H1 (cell line): ENCODE data around the gene MYO7B. TPM values are rescaled to one million over a fixed set of nuclear protein-coding genes. Genes with fewer than 3 reads are reported as not detected.

Experiments
- CTCF ChIA-PET: fragments of 300-600 bp; sonication (Branson Sonifier 250); formaldehyde crosslinking; loops from one replicate; lab custom pipeline; 2021; ENCODE audit not compliant: partially characterized antibody; lab: Charles Lee
- POLR2A ChIA-PET: fragments of 300-600 bp; sonication (Branson Sonifier 250); formaldehyde crosslinking; loops from one replicate; lab custom pipeline; 2021; ENCODE audit warnings: inconsistent platforms; ENCODE audit not compliant: partially characterized antibody; lab: Charles Lee
- DNase-seq, 2 experiments: peaks; one replicate each; pipeline versions ENCODE4 v3.0.0 to v3.0.0-alpha.2; 2010 to 2022; ENCODE audit warnings: low spot score in 2 of 2, low read depth in 1 of 2, mixed read lengths in 1 of 2
- FAIRE-seq: peaks from 2 replicates; lab custom pipeline; 2011; peaks lifted over from hg19 to GRCh38; lab: Jason Lieb, UNC
- H2AFZ ChIP-seq: 2 replicates; pipeline ENCODE4 v1.8.1; 2012; ENCODE audit warnings: low read length, inconsistent platforms
- H2AK5ac ChIP-seq: 2 replicates; pipeline ENCODE4 v1.6.1; 2013; ENCODE audit warnings: low read depth, low read length
- H2BK120ac ChIP-seq: replicated peaks from 2 replicates; pipeline ENCODE3; 2013; ENCODE audit warnings: low read depth, low read length, inconsistent platforms
- H2BK12ac ChIP-seq: 2 replicates; pipeline ENCODE4 v1.6.1; 2013; ENCODE audit warnings: low read depth, low read length
- H2BK15ac ChIP-seq: 2 replicates; pipeline ENCODE4 v1.6.1; 2013; ENCODE audit warnings: low read length
- H2BK20ac ChIP-seq: 2 replicates; pipeline ENCODE4 v1.6.1; 2013; ENCODE audit warnings: low read length
- H2BK5ac ChIP-seq: 2 replicates; pipeline ENCODE4 v1.6.1; 2013; ENCODE audit warnings: low read depth, low read length
- H3K14ac ChIP-seq: 2 replicates; pipeline ENCODE4 v1.6.1; 2013; ENCODE audit warnings: inconsistent platforms; ENCODE audit not compliant: insufficient read length
- H3K18ac ChIP-seq: 2 replicates; pipeline ENCODE4 v1.6.1; 2013; ENCODE audit warnings: low read length; ENCODE audit errors: extremely low read depth
- H3K23ac ChIP-seq: 2 replicates; pipeline ENCODE4 v1.6.1; 2013; ENCODE audit warnings: inconsistent platforms; ENCODE audit not compliant: insufficient read length
- H3K23me2 ChIP-seq: 2 replicates; pipeline ENCODE4 v1.6.1; 2013; ENCODE audit warnings: low read depth, low read length
- H3K27ac ChIP-seq: 2 replicates; pipeline ENCODE4 v1.6.1; 2011; ENCODE audit warnings: low read depth, low read length, inconsistent platforms
- H3K27me3 ChIP-seq, 4 experiments: replicated peaks in 1 of 4; 1 replicate in 1 of 4; 2 replicates in 3 of 4; pipeline versions ENCODE4 v1.6.1 to v1.8.1; 2011 to 2013; ENCODE audit warnings: low read length in 3 of 4, mild to moderate bottlenecking in 3 of 4, inconsistent platforms in 2 of 4, mixed read lengths in 2 of 4, moderate library complexity in 1 of 4; ENCODE audit not compliant: control insufficient read depth in 3 of 4, insufficient read depth in 3 of 4; ENCODE audit errors: extremely low read depth in 1 of 4
- H3K36me3 ChIP-seq, 4 experiments: 2 replicates each; pipeline versions ENCODE4 v1.6.1 to v1.8.1; 2011 to 2013; ENCODE audit warnings: mild to moderate bottlenecking in 4 of 4, low read length in 3 of 4, moderate library complexity in 2 of 4, control low read depth in 1 of 4, inconsistent platforms in 1 of 4; ENCODE audit not compliant: insufficient read depth in 4 of 4, control insufficient read depth in 2 of 4
- H3K4ac ChIP-seq: replicated peaks from 2 replicates; pipeline ENCODE3; 2013; ENCODE audit warnings: low read length, low read depth, mixed read lengths, inconsistent platforms; ENCODE audit not compliant: insufficient read length
- H3K4me1 ChIP-seq, 4 experiments: replicated peaks in 1 of 4; 1 replicate in 1 of 4; 2 replicates in 3 of 4; pipeline versions ENCODE4 v1.6.1 to v1.8.1; 2011 to 2013; ENCODE audit warnings: low read length in 3 of 4, inconsistent platforms in 2 of 4, mixed read lengths in 1 of 4; ENCODE audit not compliant: insufficient read depth in 4 of 4, control insufficient read depth in 3 of 4
- H3K4me2 ChIP-seq, 2 experiments: 2 replicates each; pipeline versions ENCODE4 v1.6.1 to v1.8.1; 2011 to 2013; ENCODE audit warnings: low read depth in 2 of 2, low read length in 2 of 2, control low read depth in 1 of 2, inconsistent platforms in 1 of 2, mild to moderate bottlenecking in 1 of 2; ENCODE audit not compliant: insufficient read depth in 1 of 2
- H3K4me3 ChIP-seq, 4 experiments: fragments of 200-600, 300-600 bp in 1 of 4; sonication (generic), shearing (Covaris generic), sonication (Bioruptor Twin) in 1 of 4; 2 replicates each; pipeline versions ENCODE4 v1.5.1 to v1.8.1; 2011 to 2016; ENCODE audit warnings: low read length in 4 of 4, low read depth in 3 of 4, control low read depth in 2 of 4, inconsistent platforms in 2 of 4, mild to moderate bottlenecking in 2 of 4, mixed read lengths in 1 of 4, moderate library complexity in 1 of 4; ENCODE audit not compliant: insufficient read depth in 2 of 4; ENCODE audit errors: extremely low read depth in 1 of 4
- H3K56ac ChIP-seq: replicated peaks from 2 replicates; pipeline ENCODE3; 2013; ENCODE audit warnings: low read depth, mild to moderate bottlenecking, mixed read lengths, low read length, inconsistent platforms; ENCODE audit not compliant: insufficient read length
- H3K79me1 ChIP-seq: 2 replicates; pipeline ENCODE4 v1.6.1; 2013; ENCODE audit warnings: low read depth, low read length, control low read depth
- H3K79me2 ChIP-seq, 2 experiments: 2 replicates each; pipeline versions ENCODE4 v1.6.1 to v1.8.1; 2012 to 2013; ENCODE audit warnings: low read length in 2 of 2, mild to moderate bottlenecking in 2 of 2, inconsistent platforms in 1 of 2; ENCODE audit not compliant: insufficient read depth in 2 of 2, control insufficient read depth in 1 of 2
- H3K9ac ChIP-seq, 4 experiments: replicated peaks in 1 of 4; 1 replicate in 1 of 4; 2 replicates in 3 of 4; pipeline versions ENCODE4 v1.6.1 to v1.8.1; 2011 to 2013; ENCODE audit warnings: low read depth in 3 of 4, low read length in 3 of 4, control low read depth in 2 of 4, mild to moderate bottlenecking in 2 of 4, moderate library complexity in 2 of 4, inconsistent platforms in 1 of 4; ENCODE audit errors: extremely low read depth in 1 of 4
- H3K9me3 ChIP-seq, 2 experiments: 2 replicates each; pipeline versions ENCODE4 v1.6.1 to v1.8.1; 2012 to 2013; ENCODE audit warnings: mild to moderate bottlenecking in 2 of 2, moderate library complexity in 2 of 2, control low read depth in 1 of 2, inconsistent platforms in 1 of 2, low read depth in 1 of 2, low read length in 1 of 2, mixed read lengths in 1 of 2; ENCODE audit not compliant: insufficient read depth in 2 of 2
- H4K20me1 ChIP-seq, 2 experiments: replicated peaks in 1 of 2; 2 replicates each; pipeline versions ENCODE3 to v1.8.1; 2011 to 2013; ENCODE audit warnings: inconsistent platforms in 2 of 2, low read length in 2 of 2, mild to moderate bottlenecking in 1 of 2; ENCODE audit not compliant: insufficient read depth in 2 of 2, control insufficient read depth in 1 of 2
- H4K5ac ChIP-seq: 2 replicates; pipeline ENCODE4 v1.6.1; 2013; ENCODE audit warnings: low read length, low read depth, mixed read lengths, inconsistent platforms; ENCODE audit not compliant: insufficient read length
- H4K8ac ChIP-seq: 2 replicates; pipeline ENCODE4 v1.8.0; 2013; ENCODE audit warnings: mild to moderate bottlenecking, moderate library complexity, low read length, inconsistent platforms; ENCODE audit not compliant: insufficient read depth; ENCODE audit errors: extremely low read depth
- H4K91ac ChIP-seq: replicated peaks from 2 replicates; pipeline ENCODE3; 2013; ENCODE audit warnings: low read length, mixed read lengths, inconsistent platforms; ENCODE audit not compliant: insufficient read length
- CBX8 ChIP-seq: fragments of 300-800, 300-1000 bp; sonication (generic); IDR thresholded peaks from 2 replicates; pipeline ENCODE4 v1.7.1; 2016; ENCODE audit warnings: low read depth, low read length, borderline replicate concordance
- CEBPB ChIP-seq: IDR thresholded peaks from 2 replicates; pipeline ENCODE4 v1.6.1; 2012; ENCODE audit warnings: low read depth, low read length
- CTBP2 ChIP-seq: IDR thresholded peaks from 2 replicates; pipeline ENCODE4 v1.7.0; 2011; ENCODE audit warnings: borderline replicate concordance, mild to moderate bottlenecking, moderate library complexity, mixed read lengths, low read length; ENCODE audit not compliant: insufficient read depth, insufficient read length
- CTCF ChIP-seq, 3 experiments: IDR thresholded peaks; 1 replicate in 2 of 3; 2 replicates in 1 of 3; pipeline versions ENCODE4 v1.5.1 to v1.6.1; 2011; ENCODE audit warnings: low read length in 3 of 3, mild to moderate bottlenecking in 3 of 3, inconsistent platforms in 2 of 3, low read depth in 1 of 3, moderate library complexity in 1 of 3; ENCODE audit not compliant: insufficient read depth in 1 of 3; ENCODE audit errors: control extremely low read depth in 1 of 3
- FOSL1 ChIP-seq: IDR thresholded peaks from 2 replicates; pipeline ENCODE4 v1.6.1; 2011; ENCODE audit warnings: mild to moderate bottlenecking, low read depth, low read length, moderate library complexity; ENCODE audit not compliant: insufficient read depth
- GABPA ChIP-seq: IDR thresholded peaks from 2 replicates; pipeline ENCODE4 v1.6.1; 2011; ENCODE audit warnings: mild to moderate bottlenecking, low read length, moderate library complexity, borderline replicate concordance; ENCODE audit not compliant: insufficient read depth
- POLR2A ChIP-seq, 2 experiments: IDR thresholded peaks; 1 replicate in 1 of 2; 2 replicates in 1 of 2; pipeline ENCODE4 v1.6.1; 2011; ENCODE audit warnings: low read depth in 2 of 2, low read length in 2 of 2, mild to moderate bottlenecking in 2 of 2; ENCODE audit errors: control extremely low read depth in 1 of 2
- RXRA ChIP-seq: IDR thresholded peaks from 2 replicates; pipeline ENCODE4 v1.6.1; 2011; ENCODE audit warnings: low read depth, mild to moderate bottlenecking, low read length, moderate library complexity; ENCODE audit not compliant: insufficient read depth
- SIX5 ChIP-seq: IDR thresholded peaks from 2 replicates; pipeline ENCODE4 v1.6.1; 2011; ENCODE audit warnings: mild to moderate bottlenecking, low read depth, low read length
- TAF1 ChIP-seq: IDR thresholded peaks from 2 replicates; pipeline ENCODE4 v1.6.1; 2011; ENCODE audit warnings: mild to moderate bottlenecking, low read depth, low read length
- TCF12 ChIP-seq: IDR thresholded peaks from 2 replicates; pipeline ENCODE4 v1.6.1; 2011; ENCODE audit warnings: low read depth, mild to moderate bottlenecking, low read length
- WGBS, 2 experiments: shearing (Covaris generic) in 1 of 2; methylation state at CpG; one replicate each; pipeline versions ENCODE4 v1.1.6 to v1.1.7; 2013 to 2015; ENCODE audit warnings: low lambda C conversion rate in 2 of 2, mixed read lengths in 2 of 2, inconsistent platforms in 1 of 2, low coverage in 1 of 2, missing lambda C conversion rate in 1 of 2; ENCODE audit not compliant: insufficient replicate concordance in 2 of 2, insufficient coverage in 1 of 2, insufficient read length in 1 of 2; ENCODE audit errors: extremely low coverage in 1 of 2, missing lambda C conversion rate in 1 of 2; 5-methylcytosine and 5-hydroxymethylcytosine counted together
- polyA plus RNA-seq, 7 experiments: library from polyadenylated mRNA; depleted of rRNA in 3 of 7; stranded (reverse) in 5 of 7; unstranded in 2 of 7; fragments of >200 nt in 5 of 7; fragments of 200-250 nt in 2 of 7; gene quantifications; 1 replicate in 5 of 7; 2 replicates in 1 of 7; 4 replicates in 1 of 7; pipeline versions ENCODE4 v1.2.1 to v1.2.3, GENCODE V29; 2011 to 2013; ENCODE audit warnings: missing spikeins in 2 of 7, mixed read lengths in 2 of 7
- total RNA-seq: library from RNA; stranded (reverse); fragmentation: NEBNext Ultra II Directional; extraction: Animal tissue kit (Norgen Biotek cat#: 25700); gene quantifications from 2 replicates; pipeline ENCODE4 v1.2.1, GENCODE V29; 2021
- TF ChIP-seq, protein P1 (sequence below): IDR thresholded peaks from 2 replicates; pipeline ENCODE4 v1.6.1; 2012; ENCODE audit warnings: inconsistent platforms

MYO7B gene
- total and polyA plus RNA-seq, 2 of the 8 experiments (the other 6 are each of a cell fraction or from before 2014, with no cell fraction given): not detected

DNA sequence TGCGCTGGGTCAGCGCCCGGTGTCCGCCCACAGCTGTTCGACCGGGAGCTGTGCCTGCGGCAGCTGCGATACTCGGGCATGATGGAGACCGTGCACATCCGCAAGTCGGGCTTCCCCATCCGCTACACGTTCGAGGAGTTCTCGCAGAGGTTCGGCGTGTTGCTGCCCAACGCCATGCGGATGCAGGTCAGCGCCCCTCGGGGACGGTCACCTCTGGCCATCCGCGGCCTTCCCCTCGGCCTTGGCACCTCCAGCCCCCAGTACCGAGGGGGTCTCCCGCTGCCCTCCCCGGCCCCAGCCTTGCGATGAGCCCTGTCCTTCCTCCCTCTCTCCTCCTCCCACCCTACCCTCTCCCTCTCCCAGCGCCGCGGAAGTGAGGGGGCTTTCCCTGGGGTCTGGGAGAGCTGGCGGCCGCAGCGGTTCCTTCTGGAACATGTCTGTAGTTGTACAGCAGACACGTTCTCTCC, 57.3 kb downstream of the MYO7B start:
- no peak overlapping the region for H2BK120ac ChIP-seq
- H3K4ac ChIP-seq: no peak overlapping the region
- no peaks in the 10 kb centered on the region for H3K27me3 ChIP-seq
- no peaks in the 10 kb centered on the region for H3K9me3 ChIP-seq
- no peaks in the 10 kb centered on the region for H3K4me1 ChIP-seq
- CTCF ChIA-PET: interaction anchor here (1.0 to 7.0 kb wide), 14 partner anchors 9 to 103 kb away, joined by 3 to 160 read pairs (median 8); partner anchors contain the start of genes GPR17 and LIMS2
- H2AK5ac ChIP-seq: no peak overlapping the region
- H3K4me2 ChIP-seq: no peak overlapping the region
- H3K4me3 ChIP-seq: no peak overlapping the region
- H3K9ac ChIP-seq: no peak overlapping the region
- H4K91ac ChIP-seq: no peak overlapping the region
- H3K18ac ChIP-seq: no peak overlapping the region
- H2AFZ ChIP-seq: no peak overlapping the region
- no peak overlapping the region for H2BK20ac ChIP-seq
- no peak overlapping the region for H2BK5ac ChIP-seq
- POLR2A ChIA-PET: no interaction called here
- no peak overlapping the region for H2BK15ac ChIP-seq
- TF ChIP-seq FOSL1 (no peak), CTCF (IDR thresholded peaks at IDR 0.05; ENCODE audit: control extremely low read depth in 1 of 3, insufficient read depth in 1 of 3, low read depth in 1 of 3, low read length in 3 of 3) (no peak), POLR2A (IDR thresholded peaks at IDR 0.05; ENCODE audit: control extremely low read depth in 1 of 2, low read depth in 2 of 2, low read length in 2 of 2) (no peak), CEBPB (no peak), RXRA (no peak), TCF12 (no peak), TAF1 (no peak), CBX8 (no peak), GABPA (no peak), CTBP2 (no peak), SIX5 (no peak)
- TF ChIP-seq, protein P1, sequence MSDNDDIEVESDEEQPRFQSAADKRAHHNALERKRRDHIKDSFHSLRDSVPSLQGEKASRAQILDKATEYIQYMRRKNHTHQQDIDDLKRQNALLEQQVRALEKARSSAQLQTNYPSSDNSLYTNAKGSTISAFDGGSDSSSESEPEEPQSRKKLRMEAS: no peak
- H3K56ac ChIP-seq: no peak overlapping the region
- FAIRE-seq (no peak), DNase-seq (no peak)
- H3K23me2 ChIP-seq: peaks cover 10% of the 10 kb centered on the region; the same call in 1 of the 2 replicates
- no peak overlapping the region for H2BK12ac ChIP-seq
- no peak overlapping the region for H3K14ac ChIP-seq
- H4K20me1 ChIP-seq: no peaks in the 10 kb centered on the region
- H3K79me1 ChIP-seq: no peaks in the 10 kb centered on the region
- no peaks in the 10 kb centered on the region for H3K79me2 ChIP-seq
- no peaks in the 10 kb centered on the region for H3K36me3 ChIP-seq
- no peak overlapping the region for H3K23ac ChIP-seq
- H4K5ac ChIP-seq: no peak overlapping the region
- 99% methylated on average over 13 of the region's 37 CpGs; no CpG with 5 or more reads in 1 of the 2 experiments for WGBS, 2 experiments
- H4K8ac ChIP-seq: peak overlapping the region; percentile 22; the same call in 1 of the 2 replicates
- H3K27ac ChIP-seq: no peak overlapping the region
